ENCODE data around the gene SLX4IP.

The SLX4IP gene

GRCh38 chr20:10635476-10636208 is 200.5 kb downstream of the SLX4IP start:
- peak in 1 of 2 donors; percentile 50 for DNase-seq (ENCODE audit: low read depth in 2 of 2)
- H3K4me3 ChIP-seq (replicated peaks in 1 of 2; ENCODE audit: low read depth in 2 of 2, low read length in 2 of 2), result no peak overlapping the region
- no peak for TF ChIP-seq CTCF (IDR thresholded peaks at IDR 0.05; ENCODE audit: low read depth, low read length)

- no peak overlapping the region for H3K4me3 ChIP-seq (replicated peaks in 1 of 2; ENCODE audit: low read depth in 2 of 2, low read length in 2 of 2)
- peak; percentile 65 to 90 for DNase-seq (ENCODE audit: low read depth in 2 of 2)
- no peak for TF ChIP-seq CTCF (IDR thresholded peaks at IDR 0.05; ENCODE audit: low read depth, low read length)
Measured at GRCh38 chr20:10636326-10636818, 201.3 kb downstream of the SLX4IP start.

- DNase-seq (ENCODE audit: low read depth in 2 of 2), result peak; percentile 69 to 87
- H3K4me3 ChIP-seq (replicated peaks in 1 of 2; ENCODE audit: low read depth in 2 of 2, low read length in 2 of 2), result no peak overlapping the region
- no peak for TF ChIP-seq CTCF (IDR thresholded peaks at IDR 0.05; ENCODE audit: low read depth, low read length)
Measured at GRCh38 chr20:10637031-10637559, 202.0 kb downstream of the SLX4IP start.

GRCh38 chr20:10637563-10637962 is 202.5 kb downstream of the SLX4IP start:
- H3K4me3 ChIP-seq (replicated peaks in 1 of 2; ENCODE audit: low read depth in 2 of 2, low read length in 2 of 2), result no peak overlapping the region
- no peak for DNase-seq (ENCODE audit: low read depth in 2 of 2)
- TF ChIP-seq CTCF (IDR thresholded peaks at IDR 0.05; ENCODE audit: low read depth, low read length), result no peak

GRCh38 chr20:10639077-10639736 is 204.1 kb downstream of the SLX4IP start:
- no peak for TF ChIP-seq CTCF (IDR thresholded peaks at IDR 0.05; ENCODE audit: low read depth, low read length)
- DNase-seq (ENCODE audit: low read depth in 2 of 2), result no peak

DNA sequence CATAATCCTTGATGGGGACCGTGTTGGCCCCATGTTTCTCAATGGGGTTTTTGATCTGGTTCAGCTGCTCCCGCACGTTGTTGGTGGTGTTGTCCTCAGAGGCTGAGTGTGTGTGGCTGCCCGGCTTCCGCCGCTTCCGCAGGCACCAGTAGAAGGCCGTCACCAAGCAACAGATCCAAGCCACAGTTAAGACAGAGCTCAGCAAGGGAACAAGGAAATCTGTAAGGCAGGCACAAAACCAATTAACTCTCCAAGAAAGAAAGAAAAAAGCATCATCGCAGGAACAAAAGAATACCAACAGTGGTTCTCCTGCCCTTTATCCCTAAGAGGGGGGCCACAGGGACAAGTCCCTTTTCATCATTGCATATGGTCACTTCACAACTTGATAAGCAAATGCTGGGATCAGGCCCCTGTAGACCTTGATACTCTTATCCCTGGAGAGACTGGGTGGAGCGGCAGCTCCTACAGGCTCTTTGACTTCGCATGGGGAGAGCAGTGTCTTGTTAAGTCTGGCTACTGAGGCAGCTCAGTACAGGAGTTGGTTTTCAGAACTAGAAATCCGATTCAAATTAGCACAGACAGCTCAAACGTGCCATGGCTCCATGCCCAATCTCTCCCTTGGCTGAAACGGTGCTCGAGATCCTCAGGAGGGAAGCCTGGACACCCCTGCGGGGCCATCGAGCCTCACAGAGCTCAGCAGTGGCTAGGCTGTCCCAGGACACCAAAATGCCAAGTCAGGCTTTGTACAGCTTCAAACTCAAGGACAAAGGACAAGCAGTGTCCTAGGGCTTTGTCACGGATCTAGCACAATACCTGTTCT is 204.8 kb downstream of the SLX4IP start:
- no peak for TF ChIP-seq CTCF (IDR thresholded peaks at IDR 0.05; ENCODE audit: low read depth, low read length)
- DNase-seq (ENCODE audit: low read depth in 2 of 2), result no peak
- no peak overlapping the region for H3K4me3 ChIP-seq (replicated peaks in 1 of 2; ENCODE audit: low read depth in 2 of 2, low read length in 2 of 2)

More at GRCh38 chr20:10639077-10639736, 204.1 kb downstream of the SLX4IP start:
- H3K4me3 ChIP-seq (replicated peaks in 1 of 2; ENCODE audit: low read depth in 2 of 2, low read length in 2 of 2), result no peak overlapping the region

Data from cardiac fibroblast (primary cell).